WTC11 (cell line): ENCODE data around the gene SORCS1. TPM values are rescaled to one million over a fixed set of nuclear protein-coding genes. Genes with fewer than 3 reads are reported as not detected.

Source experiments
- ATAC-seq: fragments of 200-7000 bp; cut with Tn5 transposase; 2 replicates; pipeline ENCODE4 v1.10.0; 2021; ENCODE audit warnings: mild to moderate bottlenecking, moderate library complexity
- CTCF ChIA-PET: fragments of 300-600 bp; sonication (Branson Sonifier 250); formaldehyde crosslinking; loops from one replicate; lab custom pipeline; 2021; ENCODE audit warnings: antibody characterized with exemption; lab: Charles Lee
- POLR2A ChIA-PET: fragments of 350-600 bp; sonication (Branson Sonifier 250); formaldehyde crosslinking; loops from one replicate; lab custom pipeline; 2021; ENCODE audit warnings: antibody characterized with exemption; lab: Charles Lee
- DNase-seq: peaks from one replicate; pipeline ENCODE4 v3.0.0; 2021; ENCODE audit warnings: low spot score
- H3K27ac Mint-ChIP-seq: 2 replicates; pipeline ENCODE4 v1.8.0; 2021; ENCODE audit warnings: mixed read lengths
- H3K27me3 Mint-ChIP-seq: 2 replicates; pipeline ENCODE4 v1.8.0; 2021; ENCODE audit warnings: low read depth, mild to moderate bottlenecking, moderate library complexity, mixed read lengths
- H3K36me3 Mint-ChIP-seq: 2 replicates; pipeline ENCODE4 v1.8.0; 2021; ENCODE audit warnings: mixed read lengths
- H3K4me1 Mint-ChIP-seq: 2 replicates; pipeline ENCODE4 v1.8.0; 2022; ENCODE audit warnings: mixed read lengths
- H3K4me3 Mint-ChIP-seq: 2 replicates; pipeline ENCODE4 v1.8.0; 2021; ENCODE audit warnings: mild to moderate bottlenecking, moderate library complexity, mixed read lengths
- H3K9me3 Mint-ChIP-seq: 2 replicates; pipeline ENCODE4 v1.8.0; 2021; ENCODE audit warnings: mixed read lengths
- AR ChIP-seq: fragments of 250-450 bp; sonication (Bioruptor Pico); IDR thresholded peaks from 2 replicates; pipeline ENCODE4 v1.9.0; 2021; ENCODE audit warnings: mild to moderate bottlenecking
- E2F4 ChIP-seq: sonication (generic); formaldehyde crosslinking; IDR thresholded peaks from 2 replicates; pipeline ENCODE4 v1.8.1; 2022; ENCODE audit warnings: low read depth, mild to moderate bottlenecking, moderate library complexity, missing genetic modification reagents, borderline replicate concordance
- ESRRA ChIP-seq: sonication (generic); formaldehyde crosslinking; IDR thresholded peaks from 2 replicates; pipeline ENCODE4 v1.8.1; 2022; ENCODE audit warnings: mild to moderate bottlenecking, missing genetic modification reagents, borderline replicate concordance
- HMGA2 ChIP-seq: fragments of 250-450 bp; sonication (Bioruptor Pico); IDR thresholded peaks from 2 replicates; pipeline ENCODE4 v1.4.0; 2021; ENCODE audit warnings: mild to moderate bottlenecking, moderate library complexity
- IRF1 ChIP-seq: sonication (generic); formaldehyde crosslinking; IDR thresholded peaks from 2 replicates; pipeline ENCODE4 v1.8.0; 2023; ENCODE audit warnings: missing genetic modification reagents
- NFATC4 ChIP-seq: fragments of 250-450 bp; sonication (Bioruptor Pico); IDR thresholded peaks from 2 replicates; pipeline ENCODE4 v1.9.0; 2021; ENCODE audit warnings: mild to moderate bottlenecking
- PRRX2 ChIP-seq: fragments of 250-450 bp; sonication (Bioruptor Pico); IDR thresholded peaks from 2 replicates; pipeline ENCODE4 v1.8.0; 2021; ENCODE audit warnings: mild to moderate bottlenecking
- RELA ChIP-seq: sonication (generic); formaldehyde crosslinking; IDR thresholded peaks from 2 replicates; pipeline ENCODE4 v1.8.1; 2022; ENCODE audit warnings: missing genetic modification reagents, mild to moderate bottlenecking, borderline replicate concordance
- SOX15 ChIP-seq: fragments of 250-450 bp; sonication (Bioruptor Pico); IDR thresholded peaks from 2 replicates; pipeline ENCODE4 v1.9.0; 2021; ENCODE audit warnings: mild to moderate bottlenecking
- TEAD1 ChIP-seq: sonication (generic); formaldehyde crosslinking; IDR thresholded peaks from 2 replicates; pipeline ENCODE4 v1.8.0; 2022; ENCODE audit warnings: mild to moderate bottlenecking, missing genetic modification reagents
- USF1 ChIP-seq: sonication (generic); formaldehyde crosslinking; IDR thresholded peaks from 2 replicates; pipeline ENCODE4 v1.8.0; 2022; ENCODE audit warnings: mild to moderate bottlenecking, missing genetic modification reagents
- ZBTB21 ChIP-seq: sonication (generic); formaldehyde crosslinking; IDR thresholded peaks from 2 replicates; pipeline ENCODE4 v1.8.1; 2023; ENCODE audit warnings: mild to moderate bottlenecking, missing genetic modification reagents, borderline replicate concordance
- ZNF423 ChIP-seq: fragments of 250-450 bp; sonication (Bioruptor Pico); IDR thresholded peaks from 2 replicates; pipeline ENCODE4 v2.1.2; 2022; ENCODE audit warnings: mild to moderate bottlenecking, moderate library complexity
- total RNA-seq: library from RNA; stranded (reverse); gene quantifications from 3 replicates; pipeline ENCODE4 v1.2.3, GENCODE V29; 2021
- TF ChIP-seq, protein P1 (sequence below): sonication (generic); formaldehyde crosslinking; IDR thresholded peaks from 2 replicates; pipeline ENCODE4 v1.8.1; 2022; ENCODE audit warnings: low read depth, missing genetic modification reagents, borderline replicate concordance
- TF ChIP-seq, protein P2 (sequence below): sonication (generic); formaldehyde crosslinking; IDR thresholded peaks from 2 replicates; pipeline ENCODE4 v1.8.0; 2023; ENCODE audit warnings: mild to moderate bottlenecking, missing genetic modification reagents
- TF ChIP-seq, protein P3 (sequence below): sonication (generic); formaldehyde crosslinking; IDR thresholded peaks from 2 replicates; pipeline ENCODE4 v1.8.0; 2022; ENCODE audit warnings: mild to moderate bottlenecking, missing genetic modification reagents
- TF ChIP-seq, protein P4 (sequence below): sonication (generic); formaldehyde crosslinking; IDR thresholded peaks from 2 replicates; pipeline ENCODE4 v1.8.1; 2023; ENCODE audit warnings: mild to moderate bottlenecking, missing genetic modification reagents

The SORCS1 gene
- total RNA-seq, 1 experiment from 2014 or later, result 3.3 TPM

GRCh38 chr10:107148906-107149305 is 15.6 kb downstream of the SORCS1 start (continued):
- TF ChIP-seq SOX15, result no peak
- TF ChIP-seq, protein P1, sequence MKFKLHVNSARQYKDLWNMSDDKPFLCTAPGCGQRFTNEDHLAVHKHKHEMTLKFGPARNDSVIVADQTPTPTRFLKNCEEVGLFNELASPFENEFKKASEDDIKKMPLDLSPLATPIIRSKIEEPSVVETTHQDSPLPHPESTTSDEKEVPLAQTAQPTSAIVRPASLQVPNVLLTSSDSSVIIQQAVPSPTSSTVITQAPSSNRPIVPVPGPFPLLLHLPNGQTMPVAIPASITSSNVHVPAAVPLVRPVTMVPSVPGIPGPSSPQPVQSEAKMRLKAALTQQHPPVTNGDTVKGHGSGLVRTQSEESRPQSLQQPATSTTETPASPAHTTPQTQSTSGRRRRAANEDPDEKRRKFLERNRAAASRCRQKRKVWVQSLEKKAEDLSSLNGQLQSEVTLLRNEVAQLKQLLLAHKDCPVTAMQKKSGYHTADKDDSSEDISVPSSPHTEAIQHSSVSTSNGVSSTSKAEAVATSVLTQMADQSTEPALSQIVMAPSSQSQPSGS (CRISPR knock-in tag), result no peak
- no peak for TF ChIP-seq NFATC4 (CRISPR knock-in tag)
- TF ChIP-seq ZBTB21 (CRISPR knock-in tag), result no peak
- TF ChIP-seq, protein P2, sequence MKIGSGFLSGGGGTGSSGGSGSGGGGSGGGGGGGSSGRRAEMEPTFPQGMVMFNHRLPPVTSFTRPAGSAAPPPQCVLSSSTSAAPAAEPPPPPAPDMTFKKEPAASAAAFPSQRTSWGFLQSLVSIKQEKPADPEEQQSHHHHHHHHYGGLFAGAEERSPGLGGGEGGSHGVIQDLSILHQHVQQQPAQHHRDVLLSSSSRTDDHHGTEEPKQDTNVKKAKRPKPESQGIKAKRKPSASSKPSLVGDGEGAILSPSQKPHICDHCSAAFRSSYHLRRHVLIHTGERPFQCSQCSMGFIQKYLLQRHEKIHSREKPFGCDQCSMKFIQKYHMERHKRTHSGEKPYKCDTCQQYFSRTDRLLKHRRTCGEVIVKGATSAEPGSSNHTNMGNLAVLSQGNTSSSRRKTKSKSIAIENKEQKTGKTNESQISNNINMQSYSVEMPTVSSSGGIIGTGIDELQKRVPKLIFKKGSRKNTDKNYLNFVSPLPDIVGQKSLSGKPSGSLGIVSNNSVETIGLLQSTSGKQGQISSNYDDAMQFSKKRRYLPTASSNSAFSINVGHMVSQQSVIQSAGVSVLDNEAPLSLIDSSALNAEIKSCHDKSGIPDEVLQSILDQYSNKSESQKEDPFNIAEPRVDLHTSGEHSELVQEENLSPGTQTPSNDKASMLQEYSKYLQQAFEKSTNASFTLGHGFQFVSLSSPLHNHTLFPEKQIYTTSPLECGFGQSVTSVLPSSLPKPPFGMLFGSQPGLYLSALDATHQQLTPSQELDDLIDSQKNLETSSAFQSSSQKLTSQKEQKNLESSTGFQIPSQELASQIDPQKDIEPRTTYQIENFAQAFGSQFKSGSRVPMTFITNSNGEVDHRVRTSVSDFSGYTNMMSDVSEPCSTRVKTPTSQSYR (CRISPR knock-in tag), result no peak
- no peak for TF ChIP-seq HMGA2 (CRISPR knock-in tag)
- TF ChIP-seq, protein P3, sequence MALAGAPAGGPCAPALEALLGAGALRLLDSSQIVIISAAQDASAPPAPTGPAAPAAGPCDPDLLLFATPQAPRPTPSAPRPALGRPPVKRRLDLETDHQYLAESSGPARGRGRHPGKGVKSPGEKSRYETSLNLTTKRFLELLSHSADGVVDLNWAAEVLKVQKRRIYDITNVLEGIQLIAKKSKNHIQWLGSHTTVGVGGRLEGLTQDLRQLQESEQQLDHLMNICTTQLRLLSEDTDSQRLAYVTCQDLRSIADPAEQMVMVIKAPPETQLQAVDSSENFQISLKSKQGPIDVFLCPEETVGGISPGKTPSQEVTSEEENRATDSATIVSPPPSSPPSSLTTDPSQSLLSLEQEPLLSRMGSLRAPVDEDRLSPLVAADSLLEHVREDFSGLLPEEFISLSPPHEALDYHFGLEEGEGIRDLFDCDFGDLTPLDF (CRISPR knock-in tag), result no peak
- TF ChIP-seq TEAD1, result no peak

DNA sequence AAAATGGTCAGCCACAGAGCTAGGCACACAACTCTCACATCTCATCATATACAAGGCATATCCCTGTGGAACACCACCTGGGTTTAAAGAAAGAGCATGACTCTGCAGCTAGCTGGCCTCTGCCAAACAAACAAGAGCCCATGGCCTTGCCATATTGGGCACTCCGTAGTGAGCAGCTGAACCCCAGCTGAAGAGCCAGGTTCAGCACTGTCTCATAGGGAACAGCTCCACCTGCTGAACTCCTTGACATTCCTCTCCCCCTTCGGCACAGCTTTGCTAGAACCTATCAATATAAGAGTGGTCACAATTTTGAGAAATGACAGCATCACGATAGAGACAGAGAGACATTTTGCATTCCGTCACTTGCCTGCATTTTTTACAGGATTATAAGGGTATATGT is 20.0 kb downstream of the SORCS1 start:
- peaks cover 3% of the 10 kb centered on the region; the same call in 1 of the 2 replicates for H3K9me3 Mint-ChIP-seq
- DNase-seq (peak; percentile 42), ATAC-seq (peak; percentile 90)
- H3K4me3 Mint-ChIP-seq, result no peak overlapping the region
- no peak for TF ChIP-seq RELA
- no peak for TF ChIP-seq USF1 (CRISPR knock-in tag)
- TF ChIP-seq ESRRA (CRISPR knock-in tag), result no peak
- TF ChIP-seq, protein P4, sequence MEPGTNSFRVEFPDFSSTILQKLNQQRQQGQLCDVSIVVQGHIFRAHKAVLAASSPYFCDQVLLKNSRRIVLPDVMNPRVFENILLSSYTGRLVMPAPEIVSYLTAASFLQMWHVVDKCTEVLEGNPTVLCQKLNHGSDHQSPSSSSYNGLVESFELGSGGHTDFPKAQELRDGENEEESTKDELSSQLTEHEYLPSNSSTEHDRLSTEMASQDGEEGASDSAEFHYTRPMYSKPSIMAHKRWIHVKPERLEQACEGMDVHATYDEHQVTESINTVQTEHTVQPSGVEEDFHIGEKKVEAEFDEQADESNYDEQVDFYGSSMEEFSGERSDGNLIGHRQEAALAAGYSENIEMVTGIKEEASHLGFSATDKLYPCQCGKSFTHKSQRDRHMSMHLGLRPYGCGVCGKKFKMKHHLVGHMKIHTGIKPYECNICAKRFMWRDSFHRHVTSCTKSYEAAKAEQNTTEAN (CRISPR knock-in tag), result no peak
- TF ChIP-seq ZNF423, result no peak
- TF ChIP-seq IRF1 (CRISPR knock-in tag), result no peak
- TF ChIP-seq TEAD1, result no peak
- no peak for TF ChIP-seq PRRX2 (CRISPR knock-in tag)
- TF ChIP-seq AR (CRISPR knock-in tag), result no peak
- TF ChIP-seq, protein P3 (CRISPR knock-in tag), result no peak
- TF ChIP-seq E2F4, result no peak
- no peaks in the 10 kb centered on the region for H3K27me3 Mint-ChIP-seq
- no peaks in the 10 kb centered on the region for H3K36me3 Mint-ChIP-seq
- ChIA-PET POLR2A (no interaction called here), CTCF (interaction anchor here (1.0 kb wide), 1 partner anchor 439 kb away, joined by 5 read pairs; no protein-coding TSS in a partner anchor)
- H3K4me1 Mint-ChIP-seq, result peaks cover 9% of the 10 kb centered on the region
- H3K27ac Mint-ChIP-seq, result no peak overlapping the region
